GM12874 (cell line): Measurements from ENCODE around the gene OMP.

Experiments
- TF ChIP-seq, protein P1 (sequence below): IDR thresholded peaks from 2 replicates; pipeline ENCODE4 v1.5.1; 2011; ENCODE audit warnings: low read depth, mild to moderate bottlenecking, control low read depth, low read length, moderate library complexity; ENCODE audit not compliant: insufficient read depth

The OMP gene

GRCh38 chr11:77118971-77119370, 16.3 kb downstream of the OMP start:
- TF ChIP-seq, protein P1, sequence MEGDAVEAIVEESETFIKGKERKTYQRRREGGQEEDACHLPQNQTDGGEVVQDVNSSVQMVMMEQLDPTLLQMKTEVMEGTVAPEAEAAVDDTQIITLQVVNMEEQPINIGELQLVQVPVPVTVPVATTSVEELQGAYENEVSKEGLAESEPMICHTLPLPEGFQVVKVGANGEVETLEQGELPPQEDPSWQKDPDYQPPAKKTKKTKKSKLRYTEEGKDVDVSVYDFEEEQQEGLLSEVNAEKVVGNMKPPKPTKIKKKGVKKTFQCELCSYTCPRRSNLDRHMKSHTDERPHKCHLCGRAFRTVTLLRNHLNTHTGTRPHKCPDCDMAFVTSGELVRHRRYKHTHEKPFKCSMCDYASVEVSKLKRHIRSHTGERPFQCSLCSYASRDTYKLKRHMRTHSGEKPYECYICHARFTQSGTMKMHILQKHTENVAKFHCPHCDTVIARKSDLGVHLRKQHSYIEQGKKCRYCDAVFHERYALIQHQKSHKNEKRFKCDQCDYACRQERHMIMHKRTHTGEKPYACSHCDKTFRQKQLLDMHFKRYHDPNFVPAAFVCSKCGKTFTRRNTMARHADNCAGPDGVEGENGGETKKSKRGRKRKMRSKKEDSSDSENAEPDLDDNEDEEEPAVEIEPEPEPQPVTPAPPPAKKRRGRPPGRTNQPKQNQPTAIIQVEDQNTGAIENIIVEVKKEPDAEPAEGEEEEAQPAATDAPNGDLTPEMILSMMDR: no peak

- TF ChIP-seq, protein P1: no peak
Observed at GRCh38 chr11:77119531-77119936, 16.9 kb downstream of the OMP start.

GRCh38 chr11:77120571-77120970, 17.9 kb downstream of the OMP start:
- TF ChIP-seq, protein P1: no peak

- TF ChIP-seq, protein P1: no peak
Observed at GRCh38 chr11:77121096-77121640, 18.5 kb downstream of the OMP start.

DNA sequence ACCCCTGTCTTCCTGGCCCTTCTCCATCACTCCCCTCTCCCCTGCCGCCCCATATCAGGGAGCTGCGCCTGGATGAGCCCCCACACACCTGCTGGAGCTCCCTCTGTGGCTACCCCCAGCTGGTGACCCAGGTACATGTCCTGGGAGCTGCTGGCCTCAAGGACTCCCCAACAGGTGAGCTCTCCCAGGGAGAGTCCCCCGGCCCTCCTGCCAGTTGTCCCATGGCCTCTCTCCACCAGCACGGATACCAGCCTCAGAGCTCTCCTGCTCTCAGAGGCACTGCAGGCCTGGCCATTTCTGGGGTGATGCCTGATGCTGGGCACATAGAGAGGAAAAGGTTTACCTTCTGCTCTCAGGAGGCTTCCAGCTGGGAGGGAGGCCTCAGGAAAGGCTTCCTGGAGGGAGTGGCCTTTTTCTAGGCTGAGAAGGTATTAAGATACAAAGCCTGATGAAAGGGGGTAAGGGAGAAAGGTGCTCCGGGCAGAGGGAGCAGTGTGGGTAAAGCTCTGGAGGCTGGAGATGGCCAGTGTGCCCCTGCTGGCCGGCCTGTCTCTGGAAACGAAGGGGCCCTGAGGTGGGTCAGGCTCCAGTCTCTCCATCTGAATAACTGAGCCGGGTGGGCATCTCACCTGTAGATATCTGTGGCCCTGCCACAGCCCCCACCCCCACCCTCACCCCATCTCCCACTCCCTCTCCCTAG, 19.4 kb downstream of the OMP start:
- TF ChIP-seq, protein P1: no peak

DNA sequence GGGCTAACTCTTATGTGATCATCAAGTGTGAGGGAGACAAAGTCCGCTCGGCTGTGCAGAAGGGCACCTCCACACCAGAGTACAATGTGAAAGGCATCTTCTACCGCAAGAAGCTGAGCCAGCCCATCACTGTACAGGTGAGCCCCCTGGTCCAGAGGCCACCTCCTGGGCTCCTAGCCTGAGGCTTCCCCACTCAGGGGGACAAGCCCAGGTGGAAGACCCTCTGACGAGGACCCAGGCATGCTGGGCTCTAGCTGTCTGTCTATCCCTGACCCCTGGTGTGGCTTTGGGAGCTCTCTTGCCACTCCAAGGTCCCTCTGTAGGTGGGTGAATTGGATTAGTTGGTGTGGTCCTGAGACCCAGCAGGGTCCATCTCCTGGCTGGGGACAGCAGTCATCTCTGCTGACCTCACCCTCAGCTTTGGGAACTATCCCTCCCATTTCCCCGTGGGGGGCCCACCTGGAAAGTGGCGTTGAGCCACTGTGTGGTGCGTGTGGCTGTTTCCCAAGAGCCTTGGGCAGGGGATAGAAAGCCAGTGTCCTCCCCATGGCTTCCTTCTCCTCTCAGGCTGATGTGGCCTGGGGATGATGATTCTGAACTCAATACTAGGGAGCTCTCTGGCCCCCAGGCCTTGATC, 20.1 kb downstream of the OMP start:
- TF ChIP-seq, protein P1: no peak

GRCh38 chr11:77123591-77123990, 21.0 kb downstream of the OMP start:
- TF ChIP-seq, protein P1: no peak
